HPDE6-E6E7 (cell line): ENCODE data around the gene PLPP4.

Source experiments
- DNase-seq: peaks from one replicate; pipeline ENCODE4 v3.0.0; 2011; ENCODE audit warnings: missing footprints; ENCODE audit errors: extremely low spot score

The PLPP4 gene

DNA sequence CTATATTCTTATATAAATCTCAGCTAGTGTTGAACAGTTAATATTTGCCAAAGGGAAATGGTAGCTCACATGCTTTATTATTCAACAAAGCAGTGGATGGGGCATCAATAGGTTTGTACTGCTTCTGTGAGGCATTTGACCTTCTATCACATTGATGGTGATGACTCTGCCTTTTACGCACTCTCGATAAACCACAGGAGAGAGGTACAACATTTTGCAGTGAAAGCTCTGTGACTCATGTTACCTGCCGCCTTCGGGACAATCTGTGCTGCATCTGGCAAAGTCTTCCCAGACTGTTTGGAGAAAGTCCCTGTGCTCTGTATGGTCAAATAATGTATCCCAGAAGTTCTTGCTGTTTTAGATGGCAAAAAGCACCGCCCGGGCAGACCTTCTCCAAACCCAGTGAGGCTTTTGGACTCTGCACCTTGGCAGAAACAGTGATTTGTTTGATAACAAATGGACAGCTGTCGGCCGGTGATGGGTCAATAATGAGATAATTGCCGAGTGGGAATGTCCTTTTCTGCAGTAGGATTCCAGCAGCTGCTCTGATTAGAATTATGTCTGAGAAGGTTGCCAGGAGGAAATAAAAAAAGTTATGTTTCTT is 61.0 kb downstream of the PLPP4 start:
- no peak for DNase-seq

DNA sequence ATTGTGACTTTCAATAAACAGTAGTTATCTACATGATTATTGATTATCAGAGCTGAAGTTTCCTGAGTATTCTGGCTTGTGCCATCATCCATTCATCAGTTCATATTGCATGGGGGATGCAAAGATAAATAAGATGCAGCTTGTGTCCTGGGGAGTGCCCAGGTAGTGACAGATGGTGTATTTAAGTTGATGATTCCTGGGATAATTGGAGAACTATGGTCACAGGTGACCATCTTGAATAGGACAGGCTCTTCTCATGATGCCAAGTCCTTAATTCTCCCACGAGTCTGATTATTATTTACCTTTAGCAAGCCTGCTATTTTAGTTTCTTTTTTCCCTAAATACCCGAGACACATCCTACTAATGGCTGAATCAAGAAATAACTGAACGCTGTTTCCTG is 64.9 kb downstream of the PLPP4 start:
- DNase-seq = no peak

DNA sequence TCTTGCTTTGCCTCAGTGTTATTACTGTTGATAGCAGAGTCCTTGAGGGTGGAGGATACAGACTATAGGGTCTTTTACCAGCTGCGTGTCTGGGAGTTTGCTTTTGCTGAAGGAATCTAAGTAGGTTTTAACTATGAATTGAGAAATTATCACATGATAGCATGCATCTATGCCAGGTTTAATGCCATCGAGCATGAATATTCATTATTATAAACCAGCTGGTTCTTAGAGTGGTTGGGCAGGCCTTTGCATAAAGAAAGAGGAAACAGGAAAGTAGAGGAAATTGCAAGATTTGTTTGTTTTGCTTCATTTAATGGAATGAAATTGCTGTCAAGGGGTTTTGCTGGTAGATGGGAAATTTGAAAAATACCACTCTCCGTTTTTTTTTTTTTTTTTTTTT is 70.7 kb downstream of the PLPP4 start:
- DNase-seq = no peak

DNA sequence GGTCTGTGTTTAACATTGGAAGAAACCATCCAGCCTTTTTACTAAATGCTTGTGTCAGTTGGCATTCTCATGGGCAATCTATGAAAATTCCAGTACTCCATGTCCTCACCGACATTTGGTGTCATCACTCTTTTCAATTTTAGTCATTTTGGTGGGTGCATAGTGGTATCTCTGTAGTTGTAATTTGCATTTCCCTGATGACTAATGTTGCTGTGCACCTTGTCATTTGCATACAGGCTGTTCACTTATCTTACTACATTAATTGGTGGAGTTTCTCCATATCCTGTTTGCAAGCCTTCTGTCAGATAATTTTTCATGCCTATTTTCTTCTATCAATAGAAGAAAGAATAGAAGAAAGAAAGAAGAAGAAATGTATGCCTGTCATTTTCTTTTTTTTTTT is 73.7 kb downstream of the PLPP4 start:
- no peak for DNase-seq

DNA sequence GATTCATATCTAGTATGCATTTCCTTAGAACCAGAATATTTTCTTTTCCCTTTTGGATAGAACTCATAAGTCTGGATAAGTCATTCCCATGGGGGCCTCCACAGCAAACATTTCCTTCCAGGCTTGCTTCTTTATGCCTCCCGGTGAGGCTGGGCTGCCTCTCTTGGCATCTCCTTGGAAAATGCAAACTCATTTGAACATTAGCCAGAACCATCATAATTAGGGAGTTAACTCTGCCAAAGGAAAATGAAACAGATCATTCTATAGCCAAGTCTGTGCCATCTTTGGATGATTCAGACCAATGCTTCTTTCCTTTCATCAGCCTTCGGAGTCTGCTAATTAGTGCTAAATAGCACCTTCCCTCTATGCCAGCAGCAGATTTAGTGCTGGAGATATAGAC is 81.1 kb downstream of the PLPP4 start:
- DNase-seq = no peak

DNA sequence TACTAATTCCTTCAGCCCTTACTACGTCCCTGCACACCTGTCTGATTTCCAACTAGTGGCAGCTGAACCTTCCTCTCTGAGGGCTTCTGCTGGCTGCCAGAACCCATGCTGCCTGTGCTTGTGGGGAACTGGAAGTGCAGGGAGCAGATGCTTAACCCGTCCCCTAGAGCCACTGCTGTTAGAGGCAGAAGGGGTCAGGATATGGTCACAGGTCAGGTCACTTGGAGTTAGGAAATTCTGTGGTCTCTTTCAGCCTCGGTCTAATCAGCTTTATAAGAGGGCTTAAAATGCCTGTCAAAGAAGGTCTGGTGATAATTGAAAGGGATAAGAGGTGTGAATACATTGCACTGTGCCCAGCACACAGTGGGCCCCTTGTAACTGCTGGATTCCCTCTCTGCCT is 82.0 kb downstream of the PLPP4 start:
- no peak for DNase-seq

DNA sequence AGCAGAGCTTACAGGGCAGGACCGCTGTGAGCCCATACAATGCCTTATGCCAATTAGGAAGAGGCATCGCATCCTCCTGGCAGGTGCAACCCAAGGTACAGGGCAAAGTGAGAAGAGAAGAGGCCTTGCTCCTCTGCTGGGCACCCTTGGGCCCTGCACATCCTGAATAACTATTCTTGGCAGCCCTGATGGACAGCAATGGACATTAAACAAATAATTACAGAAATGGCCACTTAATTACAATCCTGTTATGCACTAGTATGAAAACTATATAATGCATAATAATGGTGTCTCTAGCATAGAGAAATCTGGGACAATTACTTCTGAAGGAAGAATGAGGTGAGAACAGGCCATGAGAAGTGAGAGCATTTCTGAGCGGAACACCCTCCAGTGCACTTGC is 83.5 kb downstream of the PLPP4 start:
- no peak for DNase-seq

DNA sequence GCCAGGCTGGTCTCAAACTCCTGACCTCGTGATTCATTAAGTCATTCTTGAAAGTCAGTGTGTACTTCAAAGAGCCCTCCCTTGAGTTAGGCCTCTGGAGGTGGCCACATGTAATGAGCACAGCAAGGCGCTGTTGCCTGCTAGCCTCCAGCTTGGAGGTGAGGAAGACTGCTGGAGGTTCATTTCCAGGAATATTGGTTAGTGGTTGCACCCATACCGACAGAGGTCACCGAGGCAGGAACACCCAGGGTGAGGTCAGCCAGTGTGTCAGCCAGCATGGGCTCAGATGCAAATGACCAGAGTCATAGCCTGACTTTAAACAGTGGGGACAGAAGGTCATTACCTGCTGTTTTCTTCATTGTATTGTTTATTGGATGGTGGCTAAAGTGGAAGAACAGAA is 85.0 kb downstream of the PLPP4 start:
- DNase-seq = no peak

DNA sequence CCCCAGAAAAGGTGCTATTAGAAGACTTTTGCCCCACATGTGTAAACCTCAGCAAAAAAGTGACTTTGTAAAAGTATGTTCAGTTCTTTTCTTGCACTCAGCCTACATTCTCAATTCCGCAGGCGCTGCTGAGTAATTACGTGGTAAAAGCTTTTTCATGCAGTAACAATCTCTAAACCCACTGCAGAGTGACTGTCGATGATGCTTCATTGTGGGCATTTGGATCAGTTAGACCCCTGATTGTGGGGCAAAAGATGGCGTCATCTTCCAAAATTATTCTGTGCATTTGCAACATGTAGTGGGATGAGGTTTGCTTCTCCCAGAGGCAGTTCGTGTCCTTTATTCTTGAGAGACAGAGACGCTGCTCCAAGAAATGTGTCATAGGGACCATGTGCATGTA is 85.6 kb downstream of the PLPP4 start:
- no peak for DNase-seq

DNA sequence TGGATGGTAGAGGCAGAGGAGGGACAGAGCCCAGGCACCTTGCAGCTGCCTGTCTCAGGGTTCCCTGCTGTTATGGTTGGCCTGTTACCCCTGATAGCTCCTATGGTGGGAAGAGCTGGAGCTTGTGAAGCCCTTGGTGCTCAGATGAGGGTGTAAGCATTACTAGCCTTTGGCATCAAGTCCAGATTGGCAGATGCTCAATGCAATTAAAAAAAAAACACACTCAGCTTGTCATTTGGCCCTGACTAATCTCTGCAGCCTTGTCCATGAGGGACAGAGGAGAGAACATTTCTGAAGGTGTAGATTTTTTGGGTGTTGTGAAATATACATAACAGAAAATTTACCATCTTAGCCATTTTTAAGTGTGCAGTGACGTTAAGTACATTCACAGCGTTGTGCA is 86.3 kb downstream of the PLPP4 start:
- no peak for DNase-seq

DNA sequence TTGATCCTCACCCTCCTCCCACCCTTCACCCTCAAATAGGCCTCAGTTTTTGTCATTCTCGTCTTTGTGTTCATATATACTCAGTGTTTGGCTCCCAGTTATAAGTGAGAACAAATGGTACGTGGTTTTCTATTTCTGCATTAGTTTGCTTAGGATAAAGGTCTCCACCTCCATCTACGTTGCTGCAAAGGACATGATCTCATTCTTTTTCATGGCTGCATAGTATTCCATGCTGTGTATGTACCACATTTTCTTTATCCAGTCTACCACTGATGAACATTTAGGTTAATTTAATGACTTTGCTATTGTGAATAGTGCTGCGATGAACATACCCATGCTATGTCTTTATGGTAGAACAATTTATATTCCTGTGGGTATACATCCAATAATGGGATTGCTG is 91.2 kb downstream of the PLPP4 start:
- DNase-seq = no peak

DNA sequence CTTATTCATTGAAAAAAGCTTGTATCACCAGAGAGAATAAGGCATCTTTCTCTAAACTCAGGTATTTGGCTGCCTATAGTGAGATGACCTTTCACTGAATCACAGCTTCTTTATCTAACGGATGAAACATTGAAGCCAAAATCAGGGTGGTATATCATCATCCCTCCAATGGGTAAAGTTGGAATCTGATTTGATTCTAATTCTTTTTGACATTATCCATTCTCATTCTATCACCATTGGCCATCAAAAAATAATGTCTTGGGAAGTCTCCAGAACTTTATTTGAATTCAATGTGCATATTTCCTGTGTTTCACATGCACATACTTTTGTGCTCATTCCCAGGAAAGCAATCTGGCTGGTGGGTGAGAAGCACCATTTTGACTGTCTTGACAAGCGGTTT is 95.2 kb downstream of the PLPP4 start:
- no peak for DNase-seq

DNA sequence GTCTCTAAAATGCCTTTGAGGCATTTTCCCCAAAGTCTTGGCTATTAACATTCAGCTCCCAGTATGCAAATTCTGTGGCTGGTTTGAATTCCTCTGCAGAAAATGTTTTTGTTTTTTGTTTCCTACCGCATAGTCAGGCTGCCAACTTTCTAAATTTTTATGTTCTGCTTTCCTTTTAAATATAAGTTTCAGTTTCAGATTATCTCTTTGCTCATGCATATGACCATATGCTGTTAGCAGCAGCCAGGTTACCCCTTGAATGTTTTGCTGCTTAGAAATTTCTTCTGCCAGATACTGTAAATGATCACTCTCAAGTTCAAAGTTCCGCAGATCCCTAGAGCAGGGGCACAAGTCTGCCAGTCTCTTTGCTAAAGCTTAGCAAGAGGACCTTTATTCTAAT is 96.9 kb downstream of the PLPP4 start:
- no peak for DNase-seq

DNA sequence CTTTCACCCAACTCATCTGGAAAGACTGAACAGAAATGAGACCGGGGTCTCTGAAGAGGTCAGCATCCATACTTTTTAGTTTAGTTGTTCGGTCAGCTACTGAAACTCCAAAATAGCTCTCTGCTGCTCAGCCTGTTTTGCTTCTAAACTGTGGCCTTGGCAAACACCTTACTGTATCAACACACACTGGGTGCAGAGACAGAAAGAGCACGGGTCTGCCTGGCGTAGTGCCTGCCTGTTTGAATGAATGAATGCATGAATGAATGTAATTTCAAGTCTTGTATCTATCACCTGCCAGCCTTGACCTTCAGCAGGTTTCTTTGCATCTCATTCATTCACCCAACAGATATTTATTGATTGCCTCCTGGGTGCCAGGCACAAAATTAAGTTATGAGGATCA is 98.4 kb downstream of the PLPP4 start:
- no peak for DNase-seq

DNA sequence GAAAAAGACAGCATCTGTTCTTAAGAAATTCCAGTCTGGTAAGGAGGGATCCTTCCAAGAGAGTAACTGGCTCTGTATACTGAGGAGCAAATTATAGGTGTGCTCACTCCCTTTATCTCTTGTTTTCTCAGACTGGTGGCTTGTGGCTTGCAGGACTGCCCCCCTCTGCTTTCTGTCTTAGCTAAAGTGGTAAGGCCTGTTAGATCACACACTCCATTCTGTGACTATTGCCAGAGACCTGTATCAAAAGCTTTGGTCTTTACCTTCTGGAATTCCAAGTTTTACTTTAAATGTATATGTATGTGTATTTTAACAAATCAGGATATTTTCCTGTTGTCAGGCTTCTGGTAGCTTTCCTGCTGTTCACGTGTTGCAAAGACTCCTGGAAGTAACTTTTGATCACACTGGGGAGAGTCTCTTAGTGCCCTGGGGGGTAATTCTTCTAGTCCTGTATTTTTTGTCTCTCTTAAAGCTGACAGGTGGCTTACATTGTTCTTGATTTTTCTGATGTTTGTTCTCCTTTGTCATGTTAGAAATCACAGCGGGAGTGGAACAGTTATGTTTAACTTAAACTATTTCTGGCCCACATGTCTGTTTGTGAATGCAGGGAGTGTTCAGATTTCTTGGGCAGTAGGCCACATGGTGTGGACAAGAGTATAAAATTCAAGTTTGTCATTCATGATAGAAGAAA is 99.0 kb downstream of the PLPP4 start:
- DNase-seq = no peak

DNA sequence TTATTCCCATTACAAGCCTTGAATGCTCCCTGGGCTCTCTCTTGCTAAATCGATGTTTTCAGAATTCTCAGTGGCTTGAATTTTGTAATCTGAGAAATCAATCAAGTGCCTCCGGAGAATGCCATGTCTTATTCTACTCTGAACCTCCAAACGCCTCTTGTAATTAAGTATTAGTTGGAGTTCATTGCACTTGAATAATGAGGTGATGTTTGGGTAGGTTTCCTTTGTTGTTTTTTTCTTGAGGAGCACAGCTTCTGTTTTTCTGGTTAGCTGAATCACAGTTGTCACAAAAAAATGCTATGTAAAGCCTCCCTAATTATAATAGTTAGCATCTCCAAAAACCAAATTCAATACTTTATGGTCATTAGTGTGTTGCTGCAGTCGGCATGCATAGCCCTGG is 100.3 kb downstream of the PLPP4 start:
- DNase-seq = no peak

DNA sequence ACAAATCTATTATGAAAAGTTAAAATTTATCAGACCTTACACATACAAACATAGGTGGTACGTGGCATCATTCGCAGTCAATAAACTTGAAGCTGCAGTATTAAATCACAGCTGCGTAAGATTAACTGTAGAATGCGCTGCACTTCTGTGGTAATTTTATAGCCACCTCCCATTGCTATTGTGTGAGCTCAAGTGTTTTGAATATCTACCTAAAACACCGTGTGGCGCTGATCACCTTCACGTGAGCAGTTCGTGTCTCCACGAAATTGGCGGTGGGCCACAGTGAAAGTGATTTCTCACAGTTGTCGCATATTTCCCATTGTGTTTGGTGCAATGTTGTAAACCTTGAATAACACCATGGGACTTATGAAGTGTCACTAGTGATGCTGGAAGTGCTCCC is 102.8 kb downstream of the PLPP4 start:
- DNase-seq = no peak

DNA sequence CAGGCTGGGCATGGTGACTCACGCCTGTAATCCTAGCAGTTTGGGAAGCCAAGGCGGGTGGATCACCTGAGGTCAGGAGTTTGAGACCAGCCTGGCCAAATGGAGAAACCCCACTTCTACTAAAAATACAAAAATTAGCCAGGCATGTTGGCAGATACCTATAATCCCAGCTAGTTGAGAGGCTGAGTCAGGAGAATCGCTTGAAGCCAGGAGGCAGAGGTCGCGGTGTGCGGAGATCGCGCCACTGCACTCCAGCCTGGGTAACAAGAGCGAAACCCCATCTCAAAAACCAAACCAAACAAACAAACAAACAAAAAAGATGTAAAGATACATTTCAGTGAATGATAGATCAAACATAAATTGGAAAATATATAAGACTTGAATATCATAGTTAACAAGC is 105.9 kb downstream of the PLPP4 start:
- no peak for DNase-seq

DNA sequence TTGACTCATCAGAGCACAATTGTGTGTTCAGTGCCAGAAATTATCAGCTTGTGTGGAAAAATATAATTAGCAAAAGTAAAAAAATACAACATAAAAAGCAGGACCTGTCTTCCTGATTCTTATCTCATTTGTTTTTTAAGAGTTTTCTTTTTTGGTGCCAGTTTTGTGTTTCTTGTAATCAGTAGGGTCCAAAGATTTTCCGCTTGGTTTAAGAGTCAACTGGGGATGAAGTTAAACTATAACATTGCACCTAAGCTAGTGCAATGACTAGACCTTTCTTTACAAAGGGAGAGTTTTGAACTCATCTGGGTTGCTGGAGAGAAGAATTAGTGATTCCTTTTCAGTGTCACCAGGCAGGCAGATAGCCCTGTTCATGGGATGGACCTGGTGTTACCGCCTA is 113.4 kb downstream of the PLPP4 start:
- no peak for DNase-seq

DNA sequence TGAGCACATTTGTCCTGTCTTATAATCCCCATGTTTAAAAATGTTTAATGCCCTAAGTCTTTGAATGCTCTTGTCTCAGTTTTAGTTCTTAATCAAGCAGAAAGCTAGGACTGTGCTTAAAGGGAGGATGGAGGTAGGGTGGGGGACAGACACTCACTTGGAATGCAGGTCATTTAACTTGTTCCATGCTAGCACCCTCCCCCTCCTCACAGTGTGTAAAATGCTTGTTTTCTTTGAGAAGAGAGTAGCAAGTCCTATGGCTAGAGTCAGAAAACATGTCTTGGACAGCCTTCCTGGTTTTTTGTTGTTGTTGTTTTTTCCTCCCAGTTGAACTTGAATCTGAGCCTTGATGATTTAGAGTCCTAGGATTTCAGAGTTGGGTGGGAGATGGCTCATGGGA is 114.2 kb downstream of the PLPP4 start:
- DNase-seq = no peak

DNA sequence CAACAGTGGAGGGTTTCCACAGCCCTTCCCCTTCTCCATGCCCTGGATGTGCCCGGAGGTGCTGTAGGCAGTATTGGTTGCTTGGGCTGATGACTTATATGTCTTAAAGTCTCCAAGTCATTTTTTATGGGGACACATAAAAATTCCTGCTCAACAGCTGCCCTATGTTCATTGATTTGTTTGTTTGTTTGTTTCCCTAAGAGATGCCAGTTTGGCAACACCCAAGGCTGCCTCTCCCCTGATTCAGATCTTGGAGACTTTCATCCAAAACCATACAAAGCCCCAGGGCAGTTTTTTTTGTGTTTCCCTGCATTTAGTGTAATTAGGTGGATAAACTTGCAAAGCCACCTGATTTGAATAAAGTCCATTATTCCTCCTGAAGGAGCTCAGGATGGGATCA is 115.3 kb downstream of the PLPP4 start:
- no peak for DNase-seq

DNA sequence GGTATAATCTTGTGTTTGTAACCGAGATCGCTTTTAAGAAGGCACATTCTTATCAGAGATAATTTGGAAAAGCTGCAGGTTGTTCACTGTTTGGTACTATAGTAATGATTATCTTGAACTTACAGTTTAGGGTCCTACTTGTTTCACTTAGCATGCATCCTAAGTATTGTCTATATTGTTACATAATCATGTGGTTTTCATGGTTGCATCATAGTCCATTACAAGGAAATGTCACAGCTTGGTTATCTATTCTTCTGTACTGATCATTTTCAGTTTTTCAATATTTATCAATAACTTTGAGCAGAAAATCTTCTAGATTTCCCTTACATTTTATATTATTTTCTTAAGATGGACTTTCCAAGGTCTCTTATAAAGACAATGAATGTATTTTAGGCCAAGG is 116.3 kb downstream of the PLPP4 start:
- no peak for DNase-seq

DNA sequence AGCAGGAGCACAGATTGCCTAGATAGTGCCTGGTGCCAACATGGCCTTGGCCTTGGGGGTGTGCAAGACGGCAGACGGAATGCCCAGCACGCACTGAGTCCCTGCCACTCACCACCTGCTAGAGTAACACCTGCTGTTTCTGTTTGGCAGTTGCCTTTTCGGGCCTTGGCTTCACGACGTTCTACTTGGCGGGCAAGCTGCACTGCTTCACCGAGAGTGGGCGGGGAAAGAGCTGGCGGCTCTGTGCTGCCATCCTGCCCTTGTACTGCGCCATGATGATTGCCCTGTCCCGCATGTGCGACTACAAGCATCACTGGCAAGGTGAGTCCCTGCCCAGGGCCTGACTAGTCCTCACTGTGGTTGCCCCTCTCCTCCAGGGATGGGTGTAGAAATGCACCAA is 118.0 kb downstream of the PLPP4 start:
- no peak for DNase-seq

DNA sequence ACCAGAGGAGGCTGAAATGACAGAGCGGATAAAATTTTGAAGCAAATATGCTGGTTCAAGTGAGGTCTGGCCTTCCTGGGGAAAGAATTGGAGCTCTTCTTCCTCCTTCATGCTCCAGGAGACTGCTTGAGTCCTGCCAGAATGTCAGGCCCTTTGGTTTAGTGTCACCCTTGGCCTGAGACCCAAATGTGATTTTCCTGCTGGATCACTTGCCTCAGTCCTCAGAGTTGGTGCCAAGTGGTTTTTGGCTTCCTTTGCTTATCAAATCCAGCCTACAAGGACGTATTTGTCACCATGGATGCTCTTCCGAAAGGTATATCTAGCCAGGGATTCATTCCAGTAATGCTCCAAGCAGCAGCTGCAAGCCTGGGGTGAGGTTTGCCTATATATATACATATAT is 118.4 kb downstream of the PLPP4 start:
- no peak for DNase-seq
